ENCODE data around the gene TAX1BP3. TPM values are rescaled to one million over a fixed set of nuclear protein-coding genes. Genes with fewer than 3 reads are reported as not detected.

The TAX1BP3 gene
- total and polyA plus RNA-seq, 11 donors = 122 to 291 (median 177) TPM

DNA sequence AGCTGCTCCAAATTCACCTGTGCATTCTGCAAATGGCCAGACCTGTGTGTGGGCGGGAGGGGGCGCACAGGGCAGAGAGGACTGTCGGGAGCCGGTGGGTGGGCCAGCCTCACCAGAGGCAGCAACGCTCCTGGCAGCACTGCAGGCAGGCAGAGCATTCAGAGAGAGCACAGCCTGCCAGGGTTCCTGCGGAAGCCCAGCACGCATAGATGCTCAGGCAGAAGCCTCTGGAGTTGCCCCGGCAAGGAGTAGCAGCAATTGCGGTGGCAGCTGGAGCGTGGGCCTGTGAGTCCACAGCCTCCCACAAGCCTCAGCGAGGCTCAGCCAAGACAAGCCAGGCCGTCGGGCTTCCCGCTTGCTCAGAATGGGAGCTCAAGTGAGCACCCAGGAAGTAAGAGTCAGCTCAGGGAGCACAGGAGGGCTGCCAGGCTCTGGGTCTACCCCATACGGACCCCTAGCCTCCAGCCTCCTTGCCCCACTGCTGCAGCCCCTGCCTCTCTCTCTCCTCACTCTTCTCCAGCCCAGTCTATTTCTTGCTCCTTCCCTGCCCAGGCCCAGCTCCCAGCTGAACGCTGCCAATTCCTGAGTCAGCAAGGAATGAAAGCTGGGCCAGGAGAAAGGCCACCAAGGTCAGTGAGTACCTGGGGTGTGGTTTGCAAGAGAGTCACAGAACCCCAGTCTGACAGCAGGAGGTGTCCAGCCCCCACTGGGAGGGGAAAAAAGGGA is 9.9 kb upstream of the TAX1BP3 start:
- Histone ChIP-seq H3K4me3 (no peak overlapping the region), H3K4me1 (peaks cover 0 to 8% (median 0%) of the 10 kb centered on the region in 12 donors), H3K36me3 (peaks cover 0 to 4% (median 0%) of the 10 kb centered on the region in 9 donors), H3K27ac (no peak overlapping the region), H3K27me3 (peaks cover 0 to 14% (median 0%) of the 10 kb centered on the region in 9 donors), H3K9me3 (no peaks in the 10 kb centered on the region)
- ATAC-seq = peak in 1 of 4 donors; percentile 6
- DNase-seq = no peak
- WGBS, 4 donors = 63 to 79% (median 74%) methylated on average over 9 to 16 of the region's 16 CpGs
- intact Hi-C loops (cut with DNase I) = no loop called here
- TF ChIP-seq, protein P1, sequence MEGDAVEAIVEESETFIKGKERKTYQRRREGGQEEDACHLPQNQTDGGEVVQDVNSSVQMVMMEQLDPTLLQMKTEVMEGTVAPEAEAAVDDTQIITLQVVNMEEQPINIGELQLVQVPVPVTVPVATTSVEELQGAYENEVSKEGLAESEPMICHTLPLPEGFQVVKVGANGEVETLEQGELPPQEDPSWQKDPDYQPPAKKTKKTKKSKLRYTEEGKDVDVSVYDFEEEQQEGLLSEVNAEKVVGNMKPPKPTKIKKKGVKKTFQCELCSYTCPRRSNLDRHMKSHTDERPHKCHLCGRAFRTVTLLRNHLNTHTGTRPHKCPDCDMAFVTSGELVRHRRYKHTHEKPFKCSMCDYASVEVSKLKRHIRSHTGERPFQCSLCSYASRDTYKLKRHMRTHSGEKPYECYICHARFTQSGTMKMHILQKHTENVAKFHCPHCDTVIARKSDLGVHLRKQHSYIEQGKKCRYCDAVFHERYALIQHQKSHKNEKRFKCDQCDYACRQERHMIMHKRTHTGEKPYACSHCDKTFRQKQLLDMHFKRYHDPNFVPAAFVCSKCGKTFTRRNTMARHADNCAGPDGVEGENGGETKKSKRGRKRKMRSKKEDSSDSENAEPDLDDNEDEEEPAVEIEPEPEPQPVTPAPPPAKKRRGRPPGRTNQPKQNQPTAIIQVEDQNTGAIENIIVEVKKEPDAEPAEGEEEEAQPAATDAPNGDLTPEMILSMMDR (IDR thresholded peaks at IDR 0.05) = no peak
- no peak for TF ChIP-seq POLR2A (IDR thresholded peaks at IDR 0.05)

DNA sequence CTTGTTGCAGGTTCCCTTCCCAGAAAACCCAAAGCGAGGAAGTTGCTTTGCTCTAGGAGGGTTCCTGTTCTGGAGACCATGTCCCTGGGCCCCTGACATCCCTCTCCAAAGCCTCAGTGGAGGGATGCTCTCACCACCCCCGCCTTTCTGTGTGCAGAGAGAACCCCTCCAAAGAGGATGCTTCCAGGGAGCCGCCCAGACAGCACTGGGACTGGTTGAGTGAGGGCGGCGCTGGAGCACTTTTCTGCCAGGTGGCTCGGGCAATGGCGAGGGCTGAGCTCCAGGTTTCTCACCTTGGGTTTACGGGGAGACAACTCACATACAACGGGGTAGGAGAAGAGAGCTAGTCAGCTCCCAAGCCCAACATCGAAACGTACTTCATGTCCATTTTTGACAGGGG is 7.5 kb upstream of the TAX1BP3 start:
- 81 to 88% (median 85%) methylated on average over 11 of the region's 11 CpGs for WGBS, 4 donors
- peaks cover 0 to 4% (median 0%) of the 10 kb centered on the region in 12 donors for H3K4me1 ChIP-seq
- no peak overlapping the region for H3K27ac ChIP-seq
- no peak overlapping the region for H3K4me3 ChIP-seq
- TF ChIP-seq, protein P1 (IDR thresholded peaks at IDR 0.05) = no peak
- no peak for TF ChIP-seq POLR2A (IDR thresholded peaks at IDR 0.05)
- H3K36me3 ChIP-seq = peaks cover 0 to 9% (median 4%) of the 10 kb centered on the region in 9 donors
- H3K9me3 ChIP-seq = no peaks in the 10 kb centered on the region
- no peak for DNase-seq
- intact Hi-C loops (cut with DNase I) = no loop called here
- ATAC-seq = no peak
- no peaks in the 10 kb centered on the region for H3K27me3 ChIP-seq

DNA sequence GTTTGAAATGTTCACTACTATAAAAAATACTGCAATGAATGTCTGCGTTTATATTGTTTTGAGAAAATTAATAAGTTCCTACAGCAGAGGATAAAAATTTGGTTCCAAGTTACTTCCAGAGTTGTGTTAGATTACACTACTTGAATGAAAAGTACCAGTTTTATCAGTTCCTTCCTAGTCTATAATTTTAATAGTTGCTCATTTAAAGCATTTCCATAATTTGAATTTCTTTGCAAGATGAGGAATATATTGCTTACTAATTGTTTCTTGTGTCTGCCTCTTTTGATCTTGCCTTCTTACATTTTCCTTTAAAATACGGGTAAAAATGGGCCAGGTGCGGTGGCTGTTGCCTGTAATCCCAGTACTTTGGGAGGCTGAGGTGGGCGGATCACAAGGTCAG is 4.2 kb upstream of the TAX1BP3 start:
- no peak overlapping the region for H3K4me3 ChIP-seq
- H3K36me3 ChIP-seq = peaks cover 0 to 16% (median under 1%) of the 10 kb centered on the region in 9 donors
- ATAC-seq (no peak), DNase-seq (no peak)
- no peaks in the 10 kb centered on the region for H3K27me3 ChIP-seq
- intact Hi-C loops (cut with DNase I) = no loop called here
- TF ChIP-seq, protein P1 (IDR thresholded peaks at IDR 0.05) = no peak
- TF ChIP-seq POLR2A (IDR thresholded peaks at IDR 0.05) = no peak
- H3K27ac ChIP-seq = no peak overlapping the region
- peaks cover 4 to 18% (median 12%) of the 10 kb centered on the region in 12 donors for H3K4me1 ChIP-seq
- H3K9me3 ChIP-seq = no peaks in the 10 kb centered on the region
- 97 to 98% (median 97%) methylated on average over 4 of the region's 4 CpGs for WGBS, 4 donors

DNA sequence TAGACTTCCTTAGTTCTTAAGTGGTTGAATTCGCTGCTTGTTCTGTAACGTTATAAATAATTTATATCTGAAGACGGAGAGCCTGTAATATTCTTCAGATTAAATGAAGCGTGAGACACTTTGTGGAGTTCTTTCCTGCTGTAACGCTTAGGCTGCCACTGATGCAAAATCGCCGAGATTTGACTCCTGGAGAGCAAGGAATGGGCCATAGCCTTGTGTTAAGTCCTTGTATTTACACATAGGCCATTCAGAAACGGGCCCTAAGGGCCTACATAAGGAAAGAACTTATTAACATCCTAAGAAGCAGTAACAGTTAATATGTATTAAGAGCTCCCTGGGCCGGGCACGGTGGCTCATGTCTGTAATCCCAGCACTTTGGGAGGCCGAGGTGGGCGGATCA is 1.2 kb upstream of the TAX1BP3 start:
- no peak for ATAC-seq
- TF ChIP-seq, protein P1 (IDR thresholded peaks at IDR 0.05) = no peak
- no peak for TF ChIP-seq POLR2A (IDR thresholded peaks at IDR 0.05)
- peak overlapping the region in 11 of 12 donors; percentile 69 to 100 (median 94) for H3K4me3 ChIP-seq
- H3K27ac ChIP-seq = peak overlapping the region in 4 of 12 donors; percentile 95 to 100 (median 100)
- no peaks in the 10 kb centered on the region for H3K9me3 ChIP-seq
- H3K27me3 ChIP-seq = no peaks in the 10 kb centered on the region
- peaks cover 0 to 21% (median 5%) of the 10 kb centered on the region in 9 donors for H3K36me3 ChIP-seq
- no peak for DNase-seq
- peaks cover 4 to 43% (median 36%) of the 10 kb centered on the region in 12 donors for H3K4me1 ChIP-seq
- 48 to 58% (median 51%) methylated on average over 12 of the region's 12 CpGs for WGBS, 4 donors
- intact Hi-C loops (cut with DNase I) = loop anchor here in 2 of 10 donors (2.0 to 10.0 kb wide), 3 partner anchors 33 to 625 kb away; partner anchors contain the start of genes CTNS (in 1 of the 2) and SHPK (in 1 of the 2)

All from heart left ventricle (tissue), 16 donors.